SK-N-SH (cell line): Measurements from ENCODE around the gene CLSTN2.

Source experiments
- MXI1 ChIP-seq: IDR thresholded peaks from 2 replicates; pipeline ENCODE4 v1.6.1; 2012; ENCODE audit warnings: mild to moderate bottlenecking, low read depth, low read length, improper control_type of control experiment
- REST ChIP-seq: IDR thresholded peaks from 2 replicates; pipeline ENCODE4 v1.6.1; 2012; ENCODE audit warnings: mild to moderate bottlenecking, low read depth, low read length, moderate library complexity
- TF ChIP-seq, protein P1 (sequence below): fragments of 200-600 bp; sonication (generic); IDR thresholded peaks from 2 replicates; pipeline ENCODE4 v1.6.1; 2017; ENCODE audit warnings: antibody characterized with exemption, mild to moderate bottlenecking, moderate library complexity

- TF ChIP-seq MXI1 (no peak), REST (no peak)
- TF ChIP-seq, protein P1, sequence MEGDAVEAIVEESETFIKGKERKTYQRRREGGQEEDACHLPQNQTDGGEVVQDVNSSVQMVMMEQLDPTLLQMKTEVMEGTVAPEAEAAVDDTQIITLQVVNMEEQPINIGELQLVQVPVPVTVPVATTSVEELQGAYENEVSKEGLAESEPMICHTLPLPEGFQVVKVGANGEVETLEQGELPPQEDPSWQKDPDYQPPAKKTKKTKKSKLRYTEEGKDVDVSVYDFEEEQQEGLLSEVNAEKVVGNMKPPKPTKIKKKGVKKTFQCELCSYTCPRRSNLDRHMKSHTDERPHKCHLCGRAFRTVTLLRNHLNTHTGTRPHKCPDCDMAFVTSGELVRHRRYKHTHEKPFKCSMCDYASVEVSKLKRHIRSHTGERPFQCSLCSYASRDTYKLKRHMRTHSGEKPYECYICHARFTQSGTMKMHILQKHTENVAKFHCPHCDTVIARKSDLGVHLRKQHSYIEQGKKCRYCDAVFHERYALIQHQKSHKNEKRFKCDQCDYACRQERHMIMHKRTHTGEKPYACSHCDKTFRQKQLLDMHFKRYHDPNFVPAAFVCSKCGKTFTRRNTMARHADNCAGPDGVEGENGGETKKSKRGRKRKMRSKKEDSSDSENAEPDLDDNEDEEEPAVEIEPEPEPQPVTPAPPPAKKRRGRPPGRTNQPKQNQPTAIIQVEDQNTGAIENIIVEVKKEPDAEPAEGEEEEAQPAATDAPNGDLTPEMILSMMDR = no peak
These were observed 651.3 kb downstream of the CLSTN2 start for GRCh38 chr3:140586311-140586710.
